Fibroblast of upper back skin (primary cell): Measurements from ENCODE around the gene SLC25A12.

ENCODE experiments used
- DNase-seq: peaks from one replicate; pipeline ENCODE4 v3.0.0-alpha.2; 2013

SLC25A12 gene

DNA sequence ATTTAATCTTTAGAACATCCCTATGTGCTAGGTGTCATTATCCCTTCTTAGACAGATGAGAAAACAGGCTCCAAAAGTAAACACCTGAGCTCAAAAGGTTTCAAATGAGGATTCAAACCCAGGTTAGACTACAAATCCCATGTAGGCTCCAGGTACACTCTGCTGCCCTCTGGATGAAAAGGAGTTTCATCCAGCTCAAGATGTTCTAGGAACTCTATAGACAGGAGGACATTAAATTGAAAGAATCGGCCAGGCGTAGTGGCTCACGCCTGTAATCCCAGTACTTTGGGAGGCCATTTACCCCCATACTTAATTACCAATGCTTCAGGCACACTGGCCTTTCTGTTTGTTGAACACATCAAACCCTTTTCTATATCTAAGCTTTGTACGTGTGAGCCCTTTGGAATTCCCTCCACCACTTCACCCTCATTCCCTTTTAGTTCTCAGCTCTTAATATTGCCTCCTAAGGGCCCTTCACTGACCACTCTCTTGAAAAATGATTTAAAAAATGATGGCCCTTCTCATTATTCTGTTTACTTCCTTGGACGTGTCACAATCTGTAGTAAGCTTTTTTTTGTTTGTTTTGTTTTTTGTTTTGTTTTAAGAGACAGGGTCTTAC lies 10.7 kb downstream of the SLC25A12 start:
- DNase-seq = no peak

DNA sequence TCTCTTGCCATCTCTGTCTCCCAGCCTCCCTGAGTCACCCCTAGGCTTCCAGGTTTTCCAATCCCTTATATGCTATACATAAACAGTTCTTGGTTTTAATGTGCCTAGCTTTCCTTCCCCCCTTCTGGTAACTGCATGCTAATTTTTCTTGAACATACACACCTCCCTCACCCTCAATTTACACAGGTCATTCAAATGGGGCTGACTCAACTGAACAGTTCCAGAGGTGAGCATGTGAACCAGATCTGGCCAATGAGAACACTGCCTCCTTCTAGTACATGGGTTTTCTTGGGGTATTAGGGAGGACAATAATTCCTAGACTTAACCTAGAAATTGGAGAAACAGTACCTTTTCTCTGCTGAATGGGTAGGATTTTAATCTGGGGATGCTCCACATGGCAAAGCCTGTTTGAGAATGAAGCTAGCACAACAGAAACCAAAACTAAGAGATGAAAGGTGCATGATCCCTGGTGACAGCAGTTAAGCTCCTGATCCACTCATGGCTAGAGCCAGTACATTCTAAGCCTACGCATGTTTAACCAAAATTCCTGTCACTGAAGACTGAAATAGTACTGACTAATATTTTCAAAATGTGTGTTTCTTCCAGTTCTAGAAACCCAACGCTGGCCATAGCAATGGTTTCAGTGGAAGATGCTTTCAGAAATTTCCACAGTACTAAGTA lies 11.8 kb downstream of the SLC25A12 start:
- DNase-seq = no peak

DNA sequence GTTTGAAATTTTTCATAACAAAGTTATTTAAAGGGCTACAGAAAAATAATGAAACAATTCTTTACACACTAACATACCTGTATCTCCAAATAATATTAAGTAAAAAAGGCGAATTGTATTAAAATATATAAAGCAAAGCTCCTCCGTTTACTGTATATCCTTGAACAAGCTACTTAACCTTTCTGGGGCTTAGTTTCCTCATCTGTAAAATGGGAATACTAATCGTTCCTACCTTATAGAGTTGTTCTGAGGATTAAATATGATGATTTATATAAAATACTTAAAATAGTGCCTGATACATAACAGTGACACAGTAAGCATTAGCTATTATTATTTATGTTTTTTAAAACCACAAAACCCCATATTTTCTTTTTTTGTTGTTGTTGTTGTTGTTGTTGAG lies 13.3 kb downstream of the SLC25A12 start:
- DNase-seq = no peak

DNA sequence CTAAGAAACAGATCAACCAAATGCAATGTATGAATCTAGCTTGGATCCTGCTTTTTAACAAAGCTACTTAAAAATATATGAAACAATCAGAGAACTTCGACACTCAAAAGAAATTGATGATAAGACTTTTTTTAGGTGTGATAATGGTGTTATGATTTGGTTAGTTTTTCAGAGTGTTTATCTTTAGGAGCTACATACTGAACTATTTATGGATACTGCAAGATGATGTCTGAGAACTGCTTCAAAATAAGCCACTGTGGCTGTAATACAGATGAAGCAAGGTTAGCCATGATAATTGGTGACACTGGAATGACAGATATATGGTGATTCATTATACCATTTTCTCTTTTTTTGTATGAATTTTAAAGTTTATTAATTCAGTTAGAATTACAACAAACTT lies 14.2 kb downstream of the SLC25A12 start:
- no peak for DNase-seq

DNA sequence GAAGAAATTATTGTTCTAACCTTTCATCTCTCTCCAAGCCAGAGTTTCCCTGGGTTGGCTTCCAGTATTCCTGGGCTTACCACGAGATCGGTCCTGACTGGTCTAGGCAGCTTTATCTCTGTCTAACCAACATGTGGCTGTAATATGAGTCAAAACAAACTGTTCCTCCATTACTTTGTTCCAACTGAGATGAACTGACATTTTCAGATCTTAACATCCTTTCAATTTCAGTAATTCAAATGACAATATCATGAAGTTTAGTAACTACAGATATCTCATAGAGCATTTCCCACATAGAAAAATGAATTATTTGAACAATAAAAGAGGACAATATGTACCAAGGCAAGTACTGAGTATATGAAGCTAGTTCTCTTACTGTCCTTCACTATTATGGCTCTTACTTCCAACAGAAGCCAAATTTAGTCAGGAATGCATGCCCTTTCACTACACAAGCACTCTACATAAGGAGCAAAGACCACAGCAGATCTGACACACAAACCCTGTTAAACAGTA lies 15.5 kb downstream of the SLC25A12 start:
- DNase-seq = peak; percentile 67

DNA sequence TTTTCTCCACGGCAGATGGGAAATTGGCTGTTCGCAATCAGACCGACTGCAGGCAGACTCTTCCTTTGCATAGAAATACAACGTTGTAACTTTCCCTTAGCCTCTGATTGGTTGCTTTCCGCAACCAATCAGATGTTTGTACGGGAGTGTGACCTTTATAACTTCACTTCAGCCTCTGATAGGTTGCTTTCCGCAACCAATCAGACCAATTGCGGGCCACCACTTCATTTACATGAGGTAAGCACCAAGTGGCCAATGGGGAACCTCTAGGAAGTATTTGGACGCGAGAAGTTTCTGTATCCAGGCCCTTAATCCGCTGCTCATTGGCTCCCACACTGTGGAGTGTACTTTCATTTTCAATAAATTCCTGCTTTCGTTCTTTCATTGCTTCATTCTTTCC lies 19.1 kb downstream of the SLC25A12 start:
- DNase-seq = no peak

DNA sequence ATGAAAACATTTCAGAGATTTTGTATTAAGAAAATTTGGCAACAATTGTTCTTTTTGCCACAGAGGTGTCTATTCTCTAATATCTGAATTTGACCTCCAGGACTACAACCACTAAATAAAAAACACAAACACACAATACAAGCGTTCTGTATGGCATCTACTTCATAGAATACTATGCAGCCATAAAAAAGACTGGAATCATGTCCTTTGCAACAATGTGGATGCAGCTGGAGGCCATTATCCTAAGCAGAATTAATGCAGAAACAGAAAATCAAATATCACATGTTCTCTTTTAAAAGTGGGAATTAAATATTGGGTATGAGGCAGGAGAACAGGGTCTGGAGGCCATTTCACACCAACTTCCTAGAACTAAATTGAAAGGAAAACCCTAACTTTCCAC lies 19.5 kb downstream of the SLC25A12 start:
- DNase-seq = no peak

DNA sequence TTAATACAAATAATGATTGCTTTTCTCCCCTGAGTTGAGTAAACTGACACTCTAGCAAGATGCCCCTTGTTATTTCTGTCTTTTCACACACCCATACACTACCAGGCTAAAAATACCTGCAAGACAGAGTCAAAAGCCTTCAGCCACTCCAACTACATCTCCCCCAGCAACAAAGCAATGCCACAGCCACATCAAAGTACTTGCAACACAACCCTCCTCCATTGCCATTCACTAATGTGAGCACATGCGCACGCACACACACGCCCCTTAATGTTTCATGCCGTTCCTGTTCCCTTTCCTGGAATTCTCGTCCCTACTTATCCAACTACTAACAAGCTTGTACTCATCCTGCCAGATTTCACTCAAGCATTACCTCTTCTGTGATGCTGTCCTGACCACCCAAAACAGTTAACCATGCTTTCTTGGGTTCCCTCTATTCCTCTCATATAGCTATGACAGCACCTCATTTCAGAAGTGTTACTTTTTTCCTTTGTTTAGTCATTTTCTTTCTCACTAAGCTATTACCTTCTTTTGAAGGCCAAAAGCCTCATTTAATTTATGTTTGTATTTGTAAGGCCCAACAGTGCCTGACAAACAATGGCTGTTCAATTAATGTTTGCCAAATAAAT lies 29.6 kb downstream of the SLC25A12 start:
- no peak for DNase-seq

DNA sequence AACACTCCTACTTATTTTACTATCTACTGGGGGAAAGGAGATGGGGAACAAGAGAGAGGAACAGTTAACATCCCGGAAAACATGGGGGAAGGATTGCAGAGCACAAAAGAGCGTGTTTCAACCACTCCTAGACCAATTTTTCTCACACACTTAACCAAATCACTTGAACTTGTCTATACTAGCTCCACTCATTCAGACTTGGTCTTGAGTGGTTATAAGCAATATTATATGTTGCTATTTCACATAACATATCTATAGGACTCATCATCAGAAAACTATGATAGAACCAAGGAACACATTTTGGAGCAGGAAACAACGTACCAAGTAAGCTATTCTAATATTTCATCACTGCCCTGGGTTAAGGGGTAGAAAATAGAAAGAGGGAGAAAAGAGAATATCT lies 31.5 kb downstream of the SLC25A12 start:
- DNase-seq = no peak

DNA sequence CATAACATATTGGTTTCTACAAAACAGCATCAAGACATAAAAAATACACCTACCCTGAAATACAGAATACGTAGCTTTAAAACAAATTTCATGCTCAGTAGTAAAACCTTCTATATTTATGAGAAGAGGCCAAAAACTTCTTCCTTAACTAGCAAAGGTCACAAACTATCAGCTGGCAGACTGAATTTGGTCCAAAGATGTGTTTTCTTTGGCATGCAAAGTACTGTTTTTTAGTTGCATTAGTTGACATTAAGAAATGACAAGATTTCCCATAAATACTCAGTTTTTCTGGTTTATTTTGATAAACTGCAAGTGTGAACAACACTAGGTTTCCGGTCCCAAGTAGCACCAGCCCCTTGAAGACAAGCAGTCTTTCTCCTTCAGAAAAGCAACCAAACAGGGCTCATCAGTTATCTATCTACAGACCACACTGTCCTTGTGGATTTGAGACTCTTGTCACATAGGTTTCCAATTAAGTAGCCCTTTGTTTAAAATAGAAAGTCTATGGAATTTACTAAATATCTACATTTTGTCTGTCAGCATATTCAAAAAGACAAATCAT lies 35.6 kb downstream of the SLC25A12 start:
- no peak for DNase-seq

DNA sequence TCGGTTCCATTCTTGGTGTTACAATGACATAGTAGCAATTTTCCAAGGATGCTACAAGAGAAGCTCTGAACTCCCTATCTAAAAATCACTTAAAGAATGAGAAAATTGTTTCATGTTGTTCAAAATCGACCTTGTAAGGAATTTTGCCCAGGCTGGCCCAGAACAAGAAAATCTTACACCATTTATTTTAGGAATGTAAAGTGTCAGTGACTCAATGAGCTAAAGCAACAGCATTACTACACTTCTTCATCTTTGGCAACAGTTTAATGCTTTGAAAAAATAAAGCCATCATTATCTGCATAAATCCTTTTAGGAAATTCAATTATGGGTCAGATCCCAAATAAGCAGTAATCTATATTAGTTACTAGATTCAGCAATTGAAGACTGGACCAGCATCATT lies 38.6 kb downstream of the SLC25A12 start:
- peak; percentile 46 for DNase-seq

DNA sequence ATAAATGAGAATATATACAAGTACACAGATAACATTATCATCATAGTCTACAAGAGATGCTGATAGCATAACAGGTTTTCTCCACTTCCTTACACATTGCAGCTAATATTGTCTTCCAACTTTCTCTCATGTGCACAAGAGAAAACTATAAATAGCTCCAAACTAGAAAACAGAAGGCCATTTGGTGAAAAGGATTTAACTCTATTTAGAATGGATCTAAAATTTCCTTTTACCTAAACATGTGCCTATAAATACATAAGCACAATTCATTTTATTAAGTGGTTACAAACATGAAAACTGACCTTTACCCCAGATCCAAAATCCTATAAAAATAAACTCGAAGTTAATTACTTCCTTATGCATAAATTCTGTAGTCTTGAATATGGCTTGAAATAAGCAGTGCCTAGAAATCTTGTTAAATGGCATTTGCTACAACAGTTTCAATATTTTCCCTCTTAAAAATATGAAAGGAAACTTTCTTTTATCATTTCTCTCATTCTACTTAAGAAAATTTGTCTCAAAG lies 41.6 kb downstream of the SLC25A12 start:
- no peak for DNase-seq

DNA sequence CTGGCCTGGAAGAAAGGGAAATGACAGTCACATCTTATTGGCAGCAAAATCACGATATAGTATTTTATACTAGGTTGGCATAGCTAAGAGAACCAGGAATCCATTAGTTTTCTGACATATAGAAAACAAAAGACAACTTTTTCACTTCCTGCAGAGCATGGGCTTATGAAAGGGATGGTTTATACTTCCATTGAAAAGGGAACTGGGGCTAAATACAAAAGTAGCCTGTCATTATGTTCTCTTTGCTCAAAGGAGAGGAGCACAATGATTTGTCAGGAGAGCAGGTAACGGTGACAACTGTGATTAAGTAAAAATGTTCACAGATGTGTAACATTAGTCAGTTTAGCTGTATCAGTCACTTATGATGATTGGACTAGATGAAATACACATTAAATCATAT lies 46.4 kb downstream of the SLC25A12 start:
- DNase-seq = no peak

DNA sequence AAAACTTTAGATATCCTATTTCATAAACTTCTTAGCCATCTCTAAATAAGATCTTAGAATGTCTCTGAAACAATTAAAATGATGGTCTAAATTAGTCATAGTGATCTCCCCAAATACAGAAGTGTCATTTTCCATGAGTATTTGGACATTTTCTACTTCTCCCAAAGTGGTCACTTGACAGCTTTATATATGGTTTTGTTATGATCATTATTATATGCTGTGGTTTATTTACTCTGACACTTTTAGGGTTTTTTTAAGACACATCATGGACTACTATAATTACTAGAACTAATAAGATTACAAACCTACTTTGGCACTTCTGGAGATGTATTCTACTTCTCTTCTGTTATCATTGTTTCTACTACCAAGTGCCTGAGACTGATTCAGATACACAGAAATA lies 47.1 kb downstream of the SLC25A12 start:
- no peak for DNase-seq

DNA sequence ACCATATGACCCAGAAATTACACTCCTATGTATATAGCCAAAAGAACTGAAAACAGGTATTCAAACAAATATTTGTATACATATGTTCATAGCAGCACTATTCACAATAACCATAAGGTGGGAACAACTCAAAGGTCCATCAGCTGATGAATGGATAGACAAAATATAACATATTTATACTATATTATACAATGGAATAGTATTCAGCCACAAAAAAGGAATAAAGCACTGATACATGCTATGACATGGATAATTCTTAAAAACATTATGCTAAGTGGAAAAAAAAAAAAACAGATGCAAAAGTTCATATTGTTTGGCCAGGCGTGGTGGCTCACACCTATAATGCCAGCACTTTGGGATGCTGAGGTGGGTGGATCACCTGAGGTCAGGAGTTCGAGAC lies 52.0 kb downstream of the SLC25A12 start:
- no peak for DNase-seq

DNA sequence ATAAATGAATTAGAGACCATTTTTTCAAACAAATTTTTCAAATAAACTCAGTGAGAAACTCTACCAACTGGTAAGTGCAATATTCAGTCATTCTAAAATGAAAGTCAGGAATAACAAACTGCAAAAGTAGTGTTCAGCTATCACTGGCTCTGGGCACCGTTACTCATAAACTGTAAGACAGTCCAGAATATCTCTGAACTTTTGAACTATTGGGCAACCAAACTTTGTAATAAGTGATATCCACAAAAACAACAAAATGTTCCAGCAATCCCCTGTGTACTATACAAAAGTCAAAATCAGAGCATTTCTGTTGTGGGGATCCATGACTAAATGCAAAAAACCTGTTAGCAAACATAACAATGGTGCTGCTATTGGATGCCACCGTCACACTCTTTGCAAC lies 56.3 kb downstream of the SLC25A12 start:
- no peak for DNase-seq

DNA sequence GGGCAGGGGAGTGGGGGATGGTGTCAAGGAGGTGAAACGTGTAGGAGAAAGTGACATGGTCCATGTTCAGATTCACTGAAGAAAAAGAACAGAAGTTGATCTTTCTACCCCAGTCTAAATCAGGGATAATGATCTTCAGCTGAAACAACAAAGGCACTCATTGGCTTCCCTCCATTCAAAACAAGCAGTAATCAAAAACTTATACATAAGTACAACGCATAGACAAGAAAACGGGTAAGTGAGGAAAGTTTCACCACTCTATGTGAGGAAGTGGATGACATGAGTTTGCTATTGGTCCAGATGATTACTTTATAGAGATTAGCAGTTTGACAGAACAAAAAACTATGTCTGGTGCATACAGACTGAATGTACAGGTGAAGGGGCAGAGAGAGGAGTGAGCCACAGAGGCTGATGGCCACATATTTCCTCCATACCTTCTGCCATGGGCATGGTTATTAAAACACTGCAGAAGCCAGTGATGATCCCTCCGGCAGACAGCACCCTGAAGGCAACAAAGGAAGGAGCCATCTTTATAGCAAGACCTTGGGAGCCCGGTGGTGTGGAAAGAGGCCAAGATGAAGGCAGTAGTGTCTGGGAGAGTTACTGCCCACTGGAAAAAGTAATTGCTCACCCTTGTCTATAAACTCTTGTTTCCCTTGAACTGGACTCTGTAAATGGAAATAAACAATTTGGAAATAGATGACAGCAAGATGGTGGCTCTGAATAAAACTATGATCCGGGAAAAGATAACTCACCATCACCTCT lies 57.7 kb downstream of the SLC25A12 start:
- DNase-seq = peak; percentile 41

DNA sequence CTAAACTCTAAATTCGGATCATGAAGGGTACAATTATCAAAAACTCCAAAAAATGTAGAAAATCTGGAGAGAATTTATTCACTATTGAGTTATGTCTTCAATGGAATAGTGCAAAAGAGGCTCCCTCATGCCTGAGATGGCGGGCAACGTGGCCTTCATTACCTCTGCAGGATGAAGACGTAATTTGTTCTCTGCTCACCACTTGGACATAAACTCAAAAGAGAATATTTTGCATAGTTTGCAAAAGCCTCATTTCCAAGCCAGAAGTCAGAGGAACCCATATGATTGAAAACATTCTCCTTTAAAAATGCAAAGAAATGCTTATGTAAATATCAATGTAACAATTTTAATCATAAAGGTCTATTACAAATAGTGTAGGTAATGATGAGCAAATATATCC lies 58.7 kb downstream of the SLC25A12 start:
- no peak for DNase-seq

DNA sequence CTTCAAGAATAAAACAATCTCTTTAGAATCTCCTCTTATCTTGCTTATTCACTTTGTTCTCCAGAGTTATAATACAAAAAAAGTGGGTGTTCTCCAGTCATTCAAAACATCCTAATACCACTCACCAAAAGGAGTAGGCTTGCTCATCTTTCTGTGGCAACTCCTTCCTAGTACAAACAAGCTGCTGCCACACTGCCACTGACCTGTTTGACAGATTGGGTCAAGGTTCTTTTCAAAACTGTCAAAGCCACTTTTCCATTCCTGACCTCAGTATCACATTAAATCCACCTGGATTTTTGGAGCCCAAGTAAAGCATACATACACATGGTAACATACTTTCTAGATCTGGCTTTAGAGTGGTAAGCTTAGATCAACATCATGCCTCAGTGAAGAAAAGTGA lies 59.8 kb downstream of the SLC25A12 start:
- DNase-seq = no peak

DNA sequence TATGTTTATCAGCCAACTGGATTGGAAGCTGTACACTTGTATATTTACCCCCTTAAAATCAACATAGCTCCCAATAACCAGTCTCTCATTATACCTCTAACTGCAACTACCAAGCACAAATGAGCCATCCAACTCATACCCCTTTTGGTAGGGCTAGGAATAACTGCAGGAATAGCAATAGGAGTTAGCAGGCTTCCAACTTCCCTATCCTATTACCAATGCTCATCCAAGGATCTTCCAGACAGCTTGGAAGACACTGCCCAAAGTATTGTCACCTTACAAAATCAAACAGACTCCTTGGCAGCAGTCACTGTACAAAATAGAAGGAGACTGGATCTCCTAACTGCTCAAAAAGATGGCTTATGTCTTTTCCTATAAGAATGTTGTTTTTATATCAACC lies 61.6 kb downstream of the SLC25A12 start:
- no peak for DNase-seq

DNA sequence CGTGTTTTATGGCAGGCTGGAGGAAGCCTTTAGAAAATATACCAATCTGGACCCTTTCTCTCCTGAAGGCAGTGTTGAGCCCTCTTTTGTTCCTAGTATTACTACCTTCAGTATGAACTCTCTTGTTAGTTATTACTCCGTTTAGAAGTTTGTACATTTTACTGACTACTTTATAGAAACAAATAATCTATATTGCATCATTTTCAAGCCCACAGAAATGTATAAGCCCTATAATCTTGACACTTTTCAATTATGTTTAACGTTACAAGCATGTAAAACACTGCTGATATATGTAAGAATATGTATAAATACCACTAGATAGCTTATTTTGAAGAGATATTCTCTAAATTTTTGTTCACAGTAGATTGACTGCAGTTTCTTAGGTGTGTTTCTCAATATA lies 64.0 kb downstream of the SLC25A12 start:
- DNase-seq = no peak

DNA sequence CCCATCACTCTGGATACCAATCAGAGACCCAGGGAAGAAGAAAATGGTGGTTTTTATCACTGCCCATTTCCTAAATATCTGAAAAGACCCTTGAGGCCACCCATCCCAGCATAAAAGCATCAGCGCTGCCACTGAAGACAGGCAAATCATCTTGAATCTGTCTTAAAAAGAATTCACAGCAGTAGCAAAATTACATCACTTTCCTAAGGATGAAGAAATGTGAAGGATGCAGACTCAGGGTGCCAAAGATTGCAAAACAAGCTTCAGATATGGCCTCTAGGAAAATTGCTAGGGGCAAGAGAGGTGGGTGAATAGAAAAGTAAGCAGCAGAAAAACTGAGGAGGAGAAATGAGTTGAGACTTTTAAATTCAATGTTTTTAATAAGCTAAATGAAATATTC lies 70.0 kb downstream of the SLC25A12 start:
- DNase-seq = peak; percentile 51
